OCI-LY3 (cell line): ENCODE data around the gene HS1BP3.

Source experiments
- CTCF ChIP-seq: fragments of 200-600, 300-600 bp; sonication (generic); IDR thresholded peaks from 2 replicates; pipeline ENCODE4 v1.5.1; 2014; ENCODE audit warnings: antibody characterized with exemption, low read length, low read depth
- EZH2phosphoT487 ChIP-seq: fragments of 200-600 bp; shearing (Covaris generic); IDR thresholded peaks from 2 replicates; pipeline ENCODE4 v1.6.1; 2018; ENCODE audit warnings: antibody characterized with exemption, mixed run types, low read depth

DNA sequence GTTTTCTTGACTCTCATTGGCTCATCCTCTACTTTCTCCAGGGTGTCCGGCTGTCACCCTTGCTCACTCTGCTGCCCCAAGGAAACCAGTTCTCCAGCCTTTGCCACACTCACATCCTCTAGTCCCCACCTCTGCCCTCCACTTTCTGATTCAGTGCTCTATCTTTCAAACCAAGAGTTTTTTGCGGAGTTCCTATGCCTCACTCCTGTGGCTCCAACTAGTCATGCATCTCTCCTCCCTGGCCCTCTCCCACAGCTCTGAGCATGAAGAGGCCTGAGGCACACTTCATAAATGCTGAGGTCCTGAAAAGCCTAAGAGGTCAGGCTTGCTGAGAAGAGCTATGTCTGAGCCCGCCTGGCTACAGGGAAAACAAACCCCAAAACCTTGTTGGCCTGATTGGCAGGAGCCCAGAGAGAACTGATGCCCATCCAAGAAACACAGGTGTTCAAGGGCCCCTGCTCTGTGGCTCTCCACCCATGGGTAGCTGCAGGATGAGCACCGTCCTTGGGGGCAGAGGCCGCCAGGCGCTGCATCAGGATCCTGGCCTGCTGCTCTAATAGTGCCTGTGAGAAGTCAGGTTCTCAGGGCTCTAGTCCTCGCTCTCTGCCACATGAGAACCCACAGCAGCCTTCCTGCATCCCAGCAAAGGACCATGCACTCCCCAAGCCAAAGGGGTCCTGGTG lies 42.1 kb downstream of the HS1BP3 start:
- TF ChIP-seq CTCF (no peak), EZH2phosphoT487 (no peak)
